Stimulated activated memory B cell treated with anti-CD40 and anti-IgM and Interleukin-4, amounts not matched to agents 10 μg/mL and 1 μg/mL and 100 μg/mL, for 72 hours (primary cell): Measurements from ENCODE around the gene CTPS2.
"Not testable (repeated sequence)": the region's sequence is repeated elsewhere in the genome, so short reads cannot be mapped to it uniquely, and the experiment has no call there.

ENCODE experiments used
- ATAC-seq: fragments of 150-1000 bp; cut with Tn5 transposase; 2 replicates; pipeline ENCODE4 v1.10.0; 2021
- H3K27ac Mint-ChIP-seq: one replicate; pipeline ENCODE4 v1.8.0; 2022; ENCODE audit warnings: mild to moderate bottlenecking, mixed read lengths
- H3K27me3 Mint-ChIP-seq: one replicate; pipeline ENCODE4 v1.8.0; 2022; ENCODE audit warnings: mixed read lengths
- H3K36me3 Mint-ChIP-seq: one replicate; pipeline ENCODE4 v1.8.0; 2022; ENCODE audit warnings: mixed read lengths
- H3K4me1 Mint-ChIP-seq: one replicate; pipeline ENCODE4 v1.8.0; 2022; ENCODE audit warnings: mixed read lengths
- H3K4me3 Mint-ChIP-seq: one replicate; pipeline ENCODE4 v1.8.0; 2022; ENCODE audit warnings: mild to moderate bottlenecking, moderate library complexity, mixed read lengths
- H3K9me3 Mint-ChIP-seq: one replicate; pipeline ENCODE4 v1.8.0; 2022; ENCODE audit warnings: mixed read lengths

Gene CTPS2

DNA sequence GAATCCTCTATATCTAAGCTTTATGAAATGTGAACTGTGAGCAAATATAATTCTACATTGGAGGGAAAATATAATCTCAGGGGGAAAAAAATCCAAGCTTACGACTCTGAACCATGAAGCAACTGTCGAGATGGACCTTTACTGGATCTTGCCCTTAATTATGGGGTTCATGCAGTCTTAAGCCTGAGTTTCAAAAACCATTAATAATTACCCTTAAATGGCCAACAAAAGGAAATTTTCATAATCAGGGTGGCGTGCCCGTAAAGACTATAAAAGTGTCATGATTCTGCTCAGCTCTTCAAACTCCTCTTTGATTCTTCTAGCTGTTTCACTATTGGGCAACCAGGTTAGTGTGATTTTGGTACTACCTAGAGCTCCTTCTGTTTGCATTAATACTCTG is 62.6 kb downstream of the CTPS2 start, which contains the start of gene S100G:
Gene S100G, plus strand, starts transcription at position 301 of the 400 bp plus-strand sequence. CDS start 849 bp downstream, outside the sequence.
- no peaks in the 10 kb centered on the region for H3K27me3 Mint-ChIP-seq
- no peak within 1 kb of the TSS for H3K27ac Mint-ChIP-seq
- H3K9me3 Mint-ChIP-seq, result no peaks in the 10 kb centered on the region
- no peak for ATAC-seq
- H3K4me1 Mint-ChIP-seq, result no peaks in the 10 kb centered on the region
- peaks cover 5% of the 10 kb centered on the region for H3K36me3 Mint-ChIP-seq
- H3K4me3 Mint-ChIP-seq, result no peak within 1 kb of the TSS

DNA sequence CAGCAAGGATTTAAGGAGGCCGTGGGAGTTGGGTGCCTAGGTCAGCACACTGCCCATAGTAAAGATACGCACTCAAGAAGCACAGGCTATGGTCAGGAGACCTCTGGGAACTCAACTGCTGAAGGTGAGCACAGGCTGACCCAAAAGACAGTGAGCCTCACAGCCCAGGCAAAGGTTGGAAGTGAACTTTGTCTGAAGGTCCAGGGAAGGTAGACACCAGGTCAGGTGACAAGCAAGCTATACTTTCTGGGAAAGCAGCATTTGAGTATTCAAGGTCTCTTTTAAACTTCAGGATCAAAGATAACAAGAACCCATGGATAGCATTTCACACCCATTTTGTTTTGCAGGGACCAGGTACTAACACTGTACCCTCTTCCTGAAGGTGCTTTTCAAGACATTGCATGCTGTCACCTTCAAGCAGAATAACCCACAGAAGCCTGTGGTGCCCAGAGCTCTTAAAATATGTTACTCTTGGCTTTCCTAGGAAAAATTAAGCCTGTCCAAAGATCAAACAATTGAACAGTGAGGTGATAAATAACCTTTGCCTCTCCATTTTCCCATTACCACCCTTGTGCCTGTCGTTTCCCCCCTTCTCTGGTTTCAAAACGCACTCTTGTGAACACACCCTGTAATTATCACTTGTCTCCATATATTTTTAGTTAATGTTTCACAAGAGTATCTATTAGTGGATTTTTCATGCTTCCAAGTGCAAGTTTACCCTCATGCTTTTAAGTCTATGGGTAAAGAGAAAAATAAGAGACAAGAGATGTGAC is 65.9 kb downstream of the CTPS2 start:
- H3K36me3 Mint-ChIP-seq, result peaks cover 12% of the 10 kb centered on the region

DNA sequence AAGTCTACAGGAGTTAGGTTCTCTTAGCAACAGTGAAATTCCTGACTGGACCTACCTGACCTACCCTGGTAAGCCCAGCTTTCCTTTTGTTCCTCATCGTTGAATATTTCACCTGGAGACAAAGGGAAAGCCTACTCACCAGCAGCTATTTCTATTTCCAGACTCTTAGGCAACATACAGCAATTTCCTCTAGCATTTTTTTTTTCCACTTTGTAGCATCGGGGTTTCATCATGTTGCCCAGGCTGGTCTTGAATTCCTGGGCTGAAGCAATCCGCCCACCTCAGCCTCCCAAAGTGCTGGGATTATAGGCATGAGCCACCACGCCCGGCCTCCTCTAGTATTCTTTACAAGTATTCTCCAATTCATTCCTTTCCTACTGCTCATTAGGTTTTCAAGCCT is 69.3 kb downstream of the CTPS2 start:
- Mint-ChIP-seq H3K4me1 (no peaks in the 10 kb centered on the region), H3K36me3 (peaks cover 31% of the 10 kb centered on the region), H3K9me3 (no peaks in the 10 kb centered on the region), H3K27me3 (no peaks in the 10 kb centered on the region), H3K27ac (no peak overlapping the region), H3K4me3 (no peak overlapping the region)
- no peak for ATAC-seq

More for the DNA sequence above, 65.9 kb downstream of the CTPS2 start:
- ATAC-seq, result no peak
- Mint-ChIP-seq H3K4me3 (no peak overlapping the region), H3K4me1 (no peaks in the 10 kb centered on the region), H3K27me3 (no peaks in the 10 kb centered on the region), H3K27ac (no peak overlapping the region), H3K9me3 (no peaks in the 10 kb centered on the region)

DNA sequence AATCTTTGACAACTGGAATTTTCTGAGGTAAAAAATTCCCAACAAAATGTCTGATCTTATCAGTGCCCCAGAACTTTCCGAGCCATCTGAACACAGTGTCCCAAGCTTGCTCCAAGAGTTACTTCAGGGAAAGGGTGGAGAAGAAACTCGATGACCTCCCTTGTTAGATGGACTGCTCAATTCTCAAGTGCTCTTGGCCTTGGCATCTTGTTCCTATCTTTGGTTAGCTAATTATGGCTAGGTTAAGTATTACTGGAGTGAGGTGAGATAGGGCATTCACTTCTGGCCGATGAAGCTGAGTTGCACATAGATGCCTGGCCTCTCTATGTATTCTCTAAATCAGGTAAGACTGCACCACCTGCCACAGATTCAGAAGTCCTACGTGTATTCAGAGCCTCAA is 71.6 kb downstream of the CTPS2 start:
- H3K4me1 Mint-ChIP-seq, result no peaks in the 10 kb centered on the region
- ATAC-seq, result no peak
- no peaks in the 10 kb centered on the region for H3K9me3 Mint-ChIP-seq
- H3K4me3 Mint-ChIP-seq, result no peak overlapping the region
- no peak overlapping the region for H3K27ac Mint-ChIP-seq
- no peaks in the 10 kb centered on the region for H3K27me3 Mint-ChIP-seq
- H3K36me3 Mint-ChIP-seq, result peaks cover 33% of the 10 kb centered on the region

DNA sequence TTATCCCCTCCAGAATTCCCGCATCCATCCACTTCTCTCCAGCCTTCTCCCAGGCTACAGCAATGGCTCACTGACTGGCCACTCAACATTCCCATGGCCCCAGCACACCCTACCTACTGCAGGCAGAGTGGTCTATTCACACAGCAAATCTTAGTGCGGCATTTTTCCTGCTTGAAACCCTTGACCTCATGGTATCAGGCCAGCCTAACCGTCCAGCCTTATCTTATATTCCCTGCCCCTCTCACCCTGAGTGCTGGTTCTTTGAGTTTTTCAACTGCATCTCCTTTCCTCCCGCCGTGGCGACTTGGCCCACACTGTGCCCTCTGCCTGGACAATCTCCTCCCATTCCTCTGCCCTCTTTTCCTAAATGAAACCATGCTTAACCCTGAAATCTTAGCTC is 72.5 kb downstream of the CTPS2 start:
- Mint-ChIP-seq H3K9me3 (no peaks in the 10 kb centered on the region), H3K27me3 (no peaks in the 10 kb centered on the region), H3K4me1 (no peaks in the 10 kb centered on the region), H3K4me3 (no peak overlapping the region), H3K36me3 (peaks cover 33% of the 10 kb centered on the region), H3K27ac (no peak overlapping the region)
- no peak for ATAC-seq

DNA sequence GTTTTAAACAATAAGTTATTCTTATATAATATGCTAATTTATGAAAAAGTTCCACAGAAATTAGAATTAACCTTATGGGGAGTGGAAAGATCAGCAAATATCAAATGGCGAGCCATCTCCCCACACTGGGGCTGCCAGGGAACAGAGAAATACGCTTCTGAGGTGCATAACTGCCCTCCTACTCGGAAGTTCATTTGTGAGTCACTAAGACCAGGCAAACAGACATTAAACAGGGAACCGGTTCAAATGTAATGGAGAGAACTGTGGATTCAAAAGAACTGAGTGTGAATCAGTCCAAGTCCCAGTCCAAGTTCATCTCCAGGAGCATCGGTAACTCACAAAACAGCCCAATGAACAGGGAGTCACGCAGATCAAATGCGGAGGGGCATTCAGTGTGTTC is 73.9 kb downstream of the CTPS2 start:
- Mint-ChIP-seq H3K4me1 (no peaks in the 10 kb centered on the region), H3K27me3 (no peaks in the 10 kb centered on the region), H3K9me3 (no peaks in the 10 kb centered on the region), H3K36me3 (peaks cover 29% of the 10 kb centered on the region), H3K27ac (no peak overlapping the region), H3K4me3 (no peak overlapping the region)
- no peak for ATAC-seq

DNA sequence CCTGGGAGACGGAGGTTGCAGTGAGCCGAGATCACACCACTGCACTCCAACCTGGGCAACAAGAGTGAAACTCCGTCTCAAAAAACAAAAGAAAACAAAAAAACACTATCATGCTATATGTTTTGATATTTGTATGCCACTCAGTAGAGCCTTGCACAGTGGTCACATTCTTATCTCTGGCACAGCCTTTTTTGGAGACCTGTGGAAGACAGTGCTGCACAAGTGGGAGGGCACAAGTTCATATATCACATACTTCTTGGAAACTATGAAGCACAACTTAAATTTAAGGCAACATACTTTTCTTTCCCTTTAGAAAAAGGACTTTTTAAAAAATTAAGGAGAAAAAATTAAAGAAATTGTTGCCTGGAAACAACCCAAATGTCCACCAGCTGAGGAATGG is 76.9 kb downstream of the CTPS2 start:
- no peaks in the 10 kb centered on the region for H3K27me3 Mint-ChIP-seq
- H3K4me1 Mint-ChIP-seq, result no peaks in the 10 kb centered on the region
- no peaks in the 10 kb centered on the region for H3K9me3 Mint-ChIP-seq
- peaks cover 32% of the 10 kb centered on the region for H3K36me3 Mint-ChIP-seq
- no peak for ATAC-seq
- H3K4me3 Mint-ChIP-seq, result no peak overlapping the region
- no peak overlapping the region for H3K27ac Mint-ChIP-seq

DNA sequence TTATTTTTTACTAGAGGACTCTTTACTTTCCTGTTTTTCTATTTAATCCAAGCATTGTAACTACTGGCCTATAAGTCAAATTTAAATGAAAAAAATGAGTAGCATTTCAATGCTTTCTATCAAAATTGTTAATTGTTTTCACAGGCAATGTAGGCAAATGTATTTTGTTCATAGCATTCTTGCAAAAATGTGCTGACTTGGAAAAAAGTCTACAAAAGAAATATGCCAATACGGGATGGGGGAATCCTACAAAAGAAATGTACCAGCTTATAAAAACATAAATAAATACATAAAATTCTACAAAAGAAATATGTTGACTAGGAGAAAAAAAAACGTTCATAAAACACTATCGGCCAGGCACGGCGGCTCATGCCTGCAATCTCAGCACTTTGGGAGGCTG is 77.4 kb downstream of the CTPS2 start:
- Mint-ChIP-seq H3K4me1 (no peaks in the 10 kb centered on the region), H3K27me3 (no peaks in the 10 kb centered on the region), H3K36me3 (peaks cover 28% of the 10 kb centered on the region), H3K4me3 (no peak overlapping the region), H3K9me3 (no peaks in the 10 kb centered on the region), H3K27ac (no peak overlapping the region)
- no peak for ATAC-seq

DNA sequence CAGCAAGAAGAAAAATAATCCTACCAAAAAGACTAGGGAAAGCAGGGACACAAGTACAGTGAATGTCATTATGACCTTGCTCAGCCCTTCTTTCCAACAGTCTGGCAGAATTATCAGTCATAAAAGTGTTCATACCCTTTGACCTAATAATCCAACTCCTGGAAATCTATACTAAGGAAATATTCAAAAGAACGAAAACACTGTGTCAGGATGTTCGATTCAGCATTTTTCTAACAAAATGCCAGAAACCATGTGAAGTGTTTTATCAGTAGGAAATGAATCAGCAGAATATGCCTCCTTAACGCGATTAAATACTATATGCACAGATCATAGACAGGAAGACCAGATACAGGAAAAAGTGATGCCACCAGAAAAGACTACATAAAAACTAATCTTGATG is 78.7 kb downstream of the CTPS2 start:
- Mint-ChIP-seq H3K27me3 (no peaks in the 10 kb centered on the region), H3K4me1 (no peaks in the 10 kb centered on the region), H3K27ac (no peak overlapping the region), H3K9me3 (no peaks in the 10 kb centered on the region), H3K36me3 (peaks cover 22% of the 10 kb centered on the region), H3K4me3 (no peak overlapping the region)
- ATAC-seq, result no peak

DNA sequence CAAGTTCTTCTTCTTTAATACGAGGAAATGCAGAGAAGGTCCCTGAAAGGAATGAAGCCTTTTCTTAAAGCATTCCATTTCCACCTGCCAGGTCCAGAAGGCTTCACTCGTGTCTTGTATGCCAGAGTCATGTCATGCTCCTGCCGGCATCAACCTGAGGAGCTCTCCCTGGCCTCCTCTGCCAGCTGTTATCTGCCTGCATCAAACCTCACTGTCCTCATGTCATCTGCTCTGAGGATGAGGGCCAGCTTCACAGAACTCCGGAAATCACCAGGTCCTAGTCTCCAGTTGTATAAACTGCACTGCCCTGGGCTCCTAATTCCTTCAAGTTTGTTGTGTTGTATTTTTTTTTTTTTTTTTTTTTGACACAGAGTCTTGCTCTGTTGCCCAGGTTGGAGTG is 82.6 kb downstream of the CTPS2 start:
- H3K4me3 Mint-ChIP-seq, result no peak overlapping the region
- no peak overlapping the region for H3K27ac Mint-ChIP-seq
- H3K9me3 Mint-ChIP-seq, result no peaks in the 10 kb centered on the region
- no peak for ATAC-seq
- H3K4me1 Mint-ChIP-seq, result no peaks in the 10 kb centered on the region
- no peaks in the 10 kb centered on the region for H3K27me3 Mint-ChIP-seq
- peaks cover 25% of the 10 kb centered on the region for H3K36me3 Mint-ChIP-seq

DNA sequence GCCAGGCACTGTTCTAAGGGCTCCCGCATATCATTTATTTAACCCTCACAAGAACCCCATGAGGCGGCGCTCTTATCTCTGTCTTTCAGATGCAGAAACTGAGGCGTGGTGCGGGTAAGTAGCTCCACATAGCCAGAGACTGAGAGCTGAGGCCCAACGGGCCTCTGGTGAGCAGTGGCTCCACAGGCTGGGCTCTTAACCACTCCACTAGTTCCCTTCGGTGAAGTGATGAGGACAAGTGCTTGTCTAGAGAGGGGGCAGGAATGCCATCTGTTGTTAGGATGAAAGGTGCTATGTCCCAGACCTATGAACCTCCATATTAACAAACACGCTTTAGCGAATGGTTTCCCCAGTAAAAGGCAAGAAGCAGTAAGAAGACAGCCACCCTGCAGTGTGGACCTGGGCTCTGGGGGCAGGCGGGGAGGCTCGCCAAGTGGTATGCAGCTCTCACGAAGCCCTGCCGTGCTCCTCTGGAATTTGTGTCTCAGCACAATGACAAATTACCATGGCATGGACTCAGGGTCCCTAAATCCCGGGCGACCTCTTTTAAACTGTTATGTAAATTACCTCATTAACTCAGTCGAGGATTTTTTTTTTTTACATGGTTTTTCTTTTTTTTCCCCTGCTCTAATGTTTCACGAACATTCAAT is 83.4 kb downstream of the CTPS2 start:
- H3K27me3 Mint-ChIP-seq, result no peaks in the 10 kb centered on the region
- H3K4me3 Mint-ChIP-seq, result no peak overlapping the region
- no peak overlapping the region for H3K27ac Mint-ChIP-seq
- H3K9me3 Mint-ChIP-seq, result no peaks in the 10 kb centered on the region
- H3K4me1 Mint-ChIP-seq, result no peaks in the 10 kb centered on the region
- H3K36me3 Mint-ChIP-seq, result peaks cover 25% of the 10 kb centered on the region
- no peak for ATAC-seq

DNA sequence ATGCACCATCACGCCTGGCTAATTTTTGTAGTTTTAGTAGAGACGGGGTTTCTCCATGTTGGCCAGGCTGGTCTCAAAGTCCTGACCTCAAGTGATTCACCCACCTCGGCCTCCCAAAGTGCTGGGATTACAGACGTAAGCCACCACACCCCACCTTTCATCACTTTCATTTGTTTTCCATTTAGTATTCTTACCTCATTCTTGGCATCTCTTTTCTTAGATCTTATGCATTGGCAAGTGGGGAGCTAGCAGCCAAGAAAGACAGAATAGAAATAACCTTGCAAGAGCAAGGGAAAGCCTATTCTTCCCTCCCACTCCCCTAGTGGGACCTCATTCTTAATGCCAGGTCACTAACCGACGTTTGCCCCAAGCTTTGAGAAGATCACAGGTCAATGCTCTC is 84.0 kb downstream of the CTPS2 start:
- not testable (repeated sequence) for H3K27me3 Mint-ChIP-seq, H3K27ac Mint-ChIP-seq, ATAC-seq, H3K4me1 Mint-ChIP-seq, H3K4me3 Mint-ChIP-seq, H3K9me3 Mint-ChIP-seq
- H3K36me3 Mint-ChIP-seq, result peaks cover 25% of the 10 kb centered on the region

DNA sequence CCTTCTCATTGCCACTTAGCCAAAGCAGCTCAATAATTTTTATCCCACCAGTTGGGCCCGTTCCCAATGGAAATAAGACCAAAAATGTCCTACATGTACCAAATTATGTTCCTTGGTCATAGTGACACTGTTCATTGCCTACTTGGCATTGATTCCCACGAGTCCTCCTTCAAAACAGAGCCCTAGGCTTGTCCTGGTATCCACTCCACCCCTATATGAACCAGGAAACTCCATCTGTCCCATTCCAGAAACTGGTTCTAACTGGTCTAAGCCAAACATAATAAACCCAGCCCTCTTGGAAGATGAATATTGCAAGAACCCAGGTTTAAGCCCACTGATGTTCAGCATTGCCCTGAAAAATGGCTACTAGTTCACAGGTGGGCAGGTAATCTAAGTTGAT is 93.4 kb downstream of the CTPS2 start:
- H3K4me3 Mint-ChIP-seq, result no peak overlapping the region
- no peak for ATAC-seq
- no peaks in the 10 kb centered on the region for H3K9me3 Mint-ChIP-seq
- H3K36me3 Mint-ChIP-seq, result peaks cover 23% of the 10 kb centered on the region
- no peaks in the 10 kb centered on the region for H3K27me3 Mint-ChIP-seq
- H3K4me1 Mint-ChIP-seq, result no peaks in the 10 kb centered on the region
- no peak overlapping the region for H3K27ac Mint-ChIP-seq

DNA sequence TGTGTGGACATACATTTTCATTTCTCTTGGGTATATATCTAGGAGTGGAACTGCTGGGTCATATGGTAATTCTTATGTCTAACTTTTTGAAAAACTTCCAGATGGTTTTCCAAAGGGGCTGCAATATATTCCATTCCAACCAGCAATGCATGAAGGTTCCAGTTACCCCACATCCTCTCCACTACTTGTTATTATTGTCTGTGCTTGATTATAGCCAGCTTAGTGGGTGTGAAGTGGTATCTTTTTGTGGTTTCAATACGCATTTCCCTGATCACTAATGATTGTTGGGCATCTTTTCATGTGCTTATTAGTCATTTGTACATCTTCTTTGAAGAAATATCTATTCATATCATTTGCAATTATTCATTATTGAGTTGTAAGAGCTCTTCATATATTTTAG is 94.0 kb downstream of the CTPS2 start:
- Mint-ChIP-seq H3K4me1 (no peaks in the 10 kb centered on the region), H3K27me3 (no peaks in the 10 kb centered on the region), H3K4me3 (no peak overlapping the region), H3K9me3 (no peaks in the 10 kb centered on the region), H3K27ac (no peak overlapping the region), H3K36me3 (peaks cover 29% of the 10 kb centered on the region)
- no peak for ATAC-seq

DNA sequence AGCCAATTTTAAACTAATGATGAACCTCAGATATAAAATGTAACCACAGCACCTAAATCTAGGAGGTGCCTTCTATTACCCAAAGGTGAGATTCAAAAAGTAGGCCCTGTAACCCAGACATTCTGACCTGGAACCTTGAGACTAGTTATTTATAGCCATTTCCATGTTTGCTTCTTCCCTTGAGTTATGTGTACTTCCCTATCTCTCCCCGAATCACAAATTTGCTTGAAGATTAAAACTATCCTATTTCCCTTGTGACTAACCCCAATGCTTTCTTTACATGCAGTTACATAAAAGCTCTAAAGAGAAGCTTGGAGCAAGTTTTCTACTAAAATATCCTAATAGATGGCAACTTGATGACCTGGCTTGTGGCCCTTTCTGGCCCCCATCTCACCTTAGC is 95.1 kb downstream of the CTPS2 start:
- ATAC-seq, result no peak
- peaks cover 37% of the 10 kb centered on the region for H3K36me3 Mint-ChIP-seq
- no peak overlapping the region for H3K27ac Mint-ChIP-seq
- no peak overlapping the region for H3K4me3 Mint-ChIP-seq
- no peaks in the 10 kb centered on the region for H3K27me3 Mint-ChIP-seq
- H3K9me3 Mint-ChIP-seq, result no peaks in the 10 kb centered on the region
- H3K4me1 Mint-ChIP-seq, result no peaks in the 10 kb centered on the region

DNA sequence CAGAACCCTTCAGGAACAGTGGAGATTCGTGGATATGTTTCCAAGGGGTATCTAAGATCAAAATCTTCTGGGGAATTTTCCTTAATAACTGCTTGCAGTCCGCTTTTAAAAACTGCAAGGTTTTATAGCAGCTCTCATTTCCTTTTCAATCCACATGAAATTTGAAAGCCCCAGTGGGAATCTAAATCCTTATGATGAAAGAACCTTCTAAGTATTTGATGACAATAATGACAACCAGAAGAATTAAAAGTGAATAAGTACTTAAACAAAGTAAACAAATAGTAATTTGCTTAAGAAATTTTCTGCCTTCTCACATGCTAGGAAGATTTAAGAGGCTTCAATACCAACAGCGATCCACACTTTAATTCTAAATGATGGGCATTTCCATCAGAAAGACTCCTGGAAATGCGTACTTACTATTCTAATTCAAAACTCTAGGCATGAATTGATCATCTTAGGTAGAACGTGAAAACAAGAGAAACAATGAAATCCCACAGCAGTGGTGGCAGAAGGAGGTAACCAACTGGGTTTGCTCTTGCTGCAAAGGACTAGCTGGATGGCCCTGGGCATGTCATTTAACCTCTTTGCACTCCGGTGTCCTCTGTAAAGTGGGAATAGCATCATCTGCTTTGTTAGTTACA is 100.1 kb downstream of the CTPS2 start:
- no peak overlapping the region for H3K4me3 Mint-ChIP-seq
- peaks cover 28% of the 10 kb centered on the region for H3K36me3 Mint-ChIP-seq
- no peaks in the 10 kb centered on the region for H3K27me3 Mint-ChIP-seq
- H3K9me3 Mint-ChIP-seq, result peaks cover 2% of the 10 kb centered on the region
- ATAC-seq, result no peak
- H3K4me1 Mint-ChIP-seq, result no peaks in the 10 kb centered on the region
- H3K27ac Mint-ChIP-seq, result no peak overlapping the region
